ENCODE results near the gene ARGLU1.

DNA sequence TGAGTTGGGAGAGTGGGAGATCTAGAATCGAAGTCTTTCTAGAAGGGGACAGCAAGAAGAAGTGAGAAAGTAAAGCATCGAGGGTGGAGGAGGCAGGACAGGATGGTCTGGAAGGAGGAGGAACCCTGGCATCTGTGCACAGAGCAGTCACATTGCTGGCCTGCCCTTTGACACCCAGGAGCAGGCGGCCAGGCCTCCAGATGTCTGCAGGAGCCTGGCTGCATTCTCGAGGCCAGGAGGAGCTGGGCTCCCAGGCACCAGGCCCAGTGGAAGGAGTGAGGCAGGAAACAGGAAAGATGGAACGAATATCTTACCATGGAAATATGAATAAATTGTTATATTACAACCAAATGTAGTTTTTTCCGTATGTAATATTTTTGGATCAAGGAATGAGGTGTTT, 27.7 kb upstream of the ARGLU1 start:
- TF ChIP-seq EZH2 (IDR thresholded peaks at IDR 0.05; ENCODE audit: low read depth, unreplicated experiment) (no peak), JUNB (IDR thresholded peaks at IDR 0.05; ENCODE audit: unreplicated experiment) (no peak), POLR2AphosphoS5 (IDR thresholded peaks at IDR 0.05; ENCODE audit: low read depth) (no peak), EZH2phosphoT487 (IDR thresholded peaks at IDR 0.05; ENCODE audit: unreplicated experiment) (no peak), ZNF114 (CRISPR knock-in tag; IDR thresholded peaks at IDR 0.05) (no peak)
- TF ChIP-seq, protein P1, sequence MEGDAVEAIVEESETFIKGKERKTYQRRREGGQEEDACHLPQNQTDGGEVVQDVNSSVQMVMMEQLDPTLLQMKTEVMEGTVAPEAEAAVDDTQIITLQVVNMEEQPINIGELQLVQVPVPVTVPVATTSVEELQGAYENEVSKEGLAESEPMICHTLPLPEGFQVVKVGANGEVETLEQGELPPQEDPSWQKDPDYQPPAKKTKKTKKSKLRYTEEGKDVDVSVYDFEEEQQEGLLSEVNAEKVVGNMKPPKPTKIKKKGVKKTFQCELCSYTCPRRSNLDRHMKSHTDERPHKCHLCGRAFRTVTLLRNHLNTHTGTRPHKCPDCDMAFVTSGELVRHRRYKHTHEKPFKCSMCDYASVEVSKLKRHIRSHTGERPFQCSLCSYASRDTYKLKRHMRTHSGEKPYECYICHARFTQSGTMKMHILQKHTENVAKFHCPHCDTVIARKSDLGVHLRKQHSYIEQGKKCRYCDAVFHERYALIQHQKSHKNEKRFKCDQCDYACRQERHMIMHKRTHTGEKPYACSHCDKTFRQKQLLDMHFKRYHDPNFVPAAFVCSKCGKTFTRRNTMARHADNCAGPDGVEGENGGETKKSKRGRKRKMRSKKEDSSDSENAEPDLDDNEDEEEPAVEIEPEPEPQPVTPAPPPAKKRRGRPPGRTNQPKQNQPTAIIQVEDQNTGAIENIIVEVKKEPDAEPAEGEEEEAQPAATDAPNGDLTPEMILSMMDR (conservative IDR thresholded peaks at IDR 0.05; ENCODE audit: low read depth in 2 of 2): no peak
- TF ChIP-seq, protein P2, sequence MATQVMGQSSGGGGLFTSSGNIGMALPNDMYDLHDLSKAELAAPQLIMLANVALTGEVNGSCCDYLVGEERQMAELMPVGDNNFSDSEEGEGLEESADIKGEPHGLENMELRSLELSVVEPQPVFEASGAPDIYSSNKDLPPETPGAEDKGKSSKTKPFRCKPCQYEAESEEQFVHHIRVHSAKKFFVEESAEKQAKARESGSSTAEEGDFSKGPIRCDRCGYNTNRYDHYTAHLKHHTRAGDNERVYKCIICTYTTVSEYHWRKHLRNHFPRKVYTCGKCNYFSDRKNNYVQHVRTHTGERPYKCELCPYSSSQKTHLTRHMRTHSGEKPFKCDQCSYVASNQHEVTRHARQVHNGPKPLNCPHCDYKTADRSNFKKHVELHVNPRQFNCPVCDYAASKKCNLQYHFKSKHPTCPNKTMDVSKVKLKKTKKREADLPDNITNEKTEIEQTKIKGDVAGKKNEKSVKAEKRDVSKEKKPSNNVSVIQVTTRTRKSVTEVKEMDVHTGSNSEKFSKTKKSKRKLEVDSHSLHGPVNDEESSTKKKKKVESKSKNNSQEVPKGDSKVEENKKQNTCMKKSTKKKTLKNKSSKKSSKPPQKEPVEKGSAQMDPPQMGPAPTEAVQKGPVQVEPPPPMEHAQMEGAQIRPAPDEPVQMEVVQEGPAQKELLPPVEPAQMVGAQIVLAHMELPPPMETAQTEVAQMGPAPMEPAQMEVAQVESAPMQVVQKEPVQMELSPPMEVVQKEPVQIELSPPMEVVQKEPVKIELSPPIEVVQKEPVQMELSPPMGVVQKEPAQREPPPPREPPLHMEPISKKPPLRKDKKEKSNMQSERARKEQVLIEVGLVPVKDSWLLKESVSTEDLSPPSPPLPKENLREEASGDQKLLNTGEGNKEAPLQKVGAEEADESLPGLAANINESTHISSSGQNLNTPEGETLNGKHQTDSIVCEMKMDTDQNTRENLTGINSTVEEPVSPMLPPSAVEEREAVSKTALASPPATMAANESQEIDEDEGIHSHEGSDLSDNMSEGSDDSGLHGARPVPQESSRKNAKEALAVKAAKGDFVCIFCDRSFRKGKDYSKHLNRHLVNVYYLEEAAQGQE (IDR thresholded peaks at IDR 0.05; ENCODE audit: unreplicated experiment): no peak

All from GM23338 (cell line).